Suppressor macrophage treated with lipopolysaccharide for 1 hour (primary cell): ENCODE measurements around the gene NOXA1.

Experiments used
- DNase-seq, 3 donors: peaks; one replicate each; pipeline ENCODE4 v3.0.0-alpha.2; 2020 to 2022

The NOXA1 gene

DNA sequence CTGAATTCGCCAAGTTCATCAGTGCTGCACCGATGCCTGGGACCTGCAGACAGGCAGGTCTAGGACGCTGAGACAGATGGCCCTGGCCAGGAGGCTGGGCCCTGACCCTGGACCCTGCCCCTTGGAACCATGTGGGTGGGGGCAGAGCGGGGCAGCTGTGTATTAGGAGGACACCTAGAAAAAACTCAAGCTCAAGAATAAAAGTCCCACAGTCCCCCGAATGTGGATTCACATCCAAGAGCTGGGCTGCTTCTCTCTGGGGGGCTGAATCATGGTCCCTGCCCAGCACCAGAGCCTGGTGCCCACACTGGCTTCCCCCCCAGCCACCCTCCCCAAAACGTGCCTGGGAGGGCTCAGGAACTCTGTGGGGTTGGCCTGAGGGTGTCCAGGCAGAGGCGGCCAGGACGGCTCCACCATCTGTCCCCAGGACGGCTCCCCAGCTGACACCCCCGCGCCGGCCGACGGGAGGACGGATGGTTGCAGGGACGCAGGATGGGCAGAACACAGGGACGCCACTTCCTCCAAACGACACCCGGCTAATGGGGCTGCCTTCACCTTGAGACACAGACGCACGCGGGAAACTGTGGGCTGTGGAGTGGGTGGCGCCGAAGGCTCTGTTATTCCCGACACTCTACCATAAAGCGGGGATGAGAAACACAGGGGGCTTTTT is 35.2 kb upstream of the NOXA1 start:
- no peak for DNase-seq

DNA sequence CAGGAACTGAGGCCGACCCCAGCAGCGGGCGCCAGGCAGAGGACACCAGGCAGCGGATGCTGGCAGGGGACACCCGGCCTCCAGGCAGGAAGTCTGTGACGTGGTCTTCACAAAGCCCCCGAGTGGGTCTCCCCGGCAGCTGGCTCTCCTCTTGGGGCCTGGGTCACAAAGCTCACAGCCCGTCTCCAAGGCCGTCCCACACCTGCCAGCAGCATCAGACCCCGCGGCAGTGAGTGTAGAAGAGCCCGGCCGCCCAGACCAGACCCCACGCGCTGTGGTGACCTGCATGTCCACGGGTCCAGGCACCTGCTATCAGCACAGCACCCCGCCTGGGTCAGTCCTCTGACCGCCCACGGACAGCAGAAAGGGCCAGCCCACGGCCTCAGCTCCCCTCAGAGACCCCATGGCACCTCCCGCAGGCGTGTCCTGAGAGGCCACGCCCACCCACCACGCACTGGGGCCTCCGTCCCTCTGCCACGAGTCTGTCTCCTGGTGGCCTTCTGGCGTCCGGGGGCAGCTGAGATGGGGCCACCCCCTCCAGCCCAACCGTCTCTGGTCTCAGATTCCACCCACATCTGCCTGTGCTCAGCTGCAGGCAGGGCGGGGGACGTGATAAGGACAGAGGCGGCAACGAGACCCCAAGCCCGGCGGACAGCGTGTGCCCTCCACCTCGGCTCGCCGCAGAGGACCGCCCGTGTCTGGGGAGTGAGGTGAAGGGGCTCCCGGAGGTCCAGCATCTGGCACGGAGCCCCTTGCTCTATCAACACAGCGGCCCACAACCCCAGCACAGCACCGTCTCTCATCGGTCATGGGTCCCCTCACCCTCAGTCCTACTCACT is 34.4 kb upstream of the NOXA1 start:
- no peak for DNase-seq

DNA sequence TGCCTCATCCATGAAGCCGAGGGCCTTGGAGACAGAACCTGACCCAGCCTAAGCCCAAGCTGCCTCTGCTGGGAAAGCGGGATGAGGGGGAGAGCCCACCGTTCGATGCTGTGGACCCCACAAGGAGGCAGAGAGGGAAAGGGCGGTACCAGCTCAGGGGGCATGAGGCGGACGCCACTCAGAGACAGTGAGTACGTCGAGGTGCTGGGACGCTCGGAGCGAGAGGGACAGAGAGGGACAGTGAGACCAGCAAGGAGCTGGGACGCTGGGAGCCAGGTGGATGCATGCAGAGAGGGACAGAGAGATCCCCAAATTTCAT is 33.8 kb upstream of the NOXA1 start:
- no peak for DNase-seq

DNA sequence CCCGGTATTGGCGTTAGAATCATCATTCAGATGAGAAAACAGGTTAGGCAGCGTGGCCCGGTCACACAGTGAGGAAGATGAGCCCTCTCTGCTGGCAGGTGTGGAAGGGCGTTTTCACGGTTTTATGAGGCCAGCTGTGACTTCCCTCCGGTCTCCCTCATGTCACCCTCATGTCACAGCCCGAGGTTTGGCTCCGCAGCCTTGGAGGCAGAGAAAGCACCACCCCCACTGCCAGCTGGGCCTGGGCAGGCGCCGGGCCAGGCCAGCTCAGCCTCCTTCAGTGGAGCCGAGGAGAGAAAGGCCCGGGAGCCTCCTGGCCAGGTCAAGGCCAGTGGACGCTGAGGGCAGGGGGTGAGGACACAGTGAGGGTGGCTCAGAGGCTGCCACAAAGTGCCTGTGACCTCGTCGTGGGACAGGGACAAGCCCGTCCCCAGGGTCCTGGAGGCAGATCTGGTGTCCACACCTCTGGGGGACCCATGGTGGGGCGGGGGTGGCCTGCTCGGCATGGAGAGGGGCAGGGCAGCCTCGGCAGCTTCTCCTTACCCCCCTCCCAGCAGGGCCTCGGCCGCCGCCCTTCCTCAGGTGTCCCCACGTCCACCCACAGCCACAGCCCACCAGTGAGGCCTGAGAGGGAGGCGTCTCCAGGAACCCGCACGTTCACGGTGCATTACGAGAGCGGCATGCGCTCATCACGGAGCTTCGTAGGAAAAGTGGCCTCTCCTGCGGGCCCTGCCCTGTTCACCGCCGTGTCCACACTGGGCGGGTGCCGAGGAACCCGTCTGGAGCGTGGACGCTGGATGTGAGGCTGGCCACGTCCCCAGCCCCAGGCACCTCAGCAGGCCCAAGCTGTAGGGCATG is 32.4 kb upstream of the NOXA1 start:
- DNase-seq = no peak

DNA sequence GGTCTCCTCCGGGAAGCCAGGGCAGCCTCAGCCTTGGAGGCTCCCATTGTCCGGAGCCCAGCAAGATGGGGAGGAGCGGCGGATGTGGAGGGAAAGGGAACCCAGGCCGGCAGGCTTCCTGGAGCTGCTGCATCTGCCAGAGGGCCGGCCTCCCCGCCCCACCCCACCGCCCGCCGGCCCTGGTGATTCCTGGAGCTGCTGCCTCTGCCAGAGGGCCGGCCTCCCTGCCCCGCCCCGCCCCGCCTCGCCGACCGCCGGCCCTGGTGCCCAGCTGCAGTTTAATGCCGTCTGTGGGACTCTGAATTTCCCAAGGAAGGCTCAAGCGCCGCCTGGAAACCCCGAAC is 31.8 kb upstream of the NOXA1 start:
- no peak for DNase-seq

DNA sequence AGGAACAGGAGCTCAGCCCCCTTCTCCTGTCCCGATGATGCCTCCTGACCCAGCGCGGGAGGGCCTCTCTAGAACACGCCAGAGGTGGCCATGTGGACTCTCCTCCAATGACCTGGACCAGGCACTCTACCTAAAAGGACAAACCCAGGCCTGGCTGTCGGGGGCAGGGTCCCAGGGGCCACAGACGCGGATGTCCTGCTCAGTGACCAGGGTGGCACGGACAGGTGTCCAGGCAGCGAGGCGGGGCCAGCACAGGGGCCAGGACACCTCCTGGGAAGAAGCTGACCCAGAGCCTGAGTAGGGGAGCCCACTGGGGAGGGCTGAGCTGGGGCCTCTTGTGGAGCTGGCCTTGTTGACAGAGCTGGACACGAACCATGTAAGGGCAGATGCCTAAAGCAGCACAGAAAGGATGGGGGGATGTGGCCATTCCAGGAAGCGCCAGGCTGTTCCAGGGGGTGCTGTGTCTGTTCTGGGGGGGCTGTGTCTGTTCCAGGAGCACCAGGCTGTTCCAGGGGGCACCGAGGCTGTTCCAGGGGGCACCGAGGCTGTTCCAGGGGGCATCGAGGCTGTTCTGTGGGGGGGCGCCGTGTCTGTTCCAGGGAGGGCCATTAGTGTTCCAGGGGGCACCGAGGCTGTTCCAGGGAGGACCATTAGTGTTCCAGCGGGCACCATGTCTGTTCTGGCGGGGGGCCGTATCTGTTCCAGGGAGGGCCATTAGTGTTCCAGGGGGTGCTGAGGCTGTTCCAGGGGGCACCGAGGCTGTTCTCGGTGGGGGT is 30.8 kb upstream of the NOXA1 start:
- no peak for DNase-seq

DNA sequence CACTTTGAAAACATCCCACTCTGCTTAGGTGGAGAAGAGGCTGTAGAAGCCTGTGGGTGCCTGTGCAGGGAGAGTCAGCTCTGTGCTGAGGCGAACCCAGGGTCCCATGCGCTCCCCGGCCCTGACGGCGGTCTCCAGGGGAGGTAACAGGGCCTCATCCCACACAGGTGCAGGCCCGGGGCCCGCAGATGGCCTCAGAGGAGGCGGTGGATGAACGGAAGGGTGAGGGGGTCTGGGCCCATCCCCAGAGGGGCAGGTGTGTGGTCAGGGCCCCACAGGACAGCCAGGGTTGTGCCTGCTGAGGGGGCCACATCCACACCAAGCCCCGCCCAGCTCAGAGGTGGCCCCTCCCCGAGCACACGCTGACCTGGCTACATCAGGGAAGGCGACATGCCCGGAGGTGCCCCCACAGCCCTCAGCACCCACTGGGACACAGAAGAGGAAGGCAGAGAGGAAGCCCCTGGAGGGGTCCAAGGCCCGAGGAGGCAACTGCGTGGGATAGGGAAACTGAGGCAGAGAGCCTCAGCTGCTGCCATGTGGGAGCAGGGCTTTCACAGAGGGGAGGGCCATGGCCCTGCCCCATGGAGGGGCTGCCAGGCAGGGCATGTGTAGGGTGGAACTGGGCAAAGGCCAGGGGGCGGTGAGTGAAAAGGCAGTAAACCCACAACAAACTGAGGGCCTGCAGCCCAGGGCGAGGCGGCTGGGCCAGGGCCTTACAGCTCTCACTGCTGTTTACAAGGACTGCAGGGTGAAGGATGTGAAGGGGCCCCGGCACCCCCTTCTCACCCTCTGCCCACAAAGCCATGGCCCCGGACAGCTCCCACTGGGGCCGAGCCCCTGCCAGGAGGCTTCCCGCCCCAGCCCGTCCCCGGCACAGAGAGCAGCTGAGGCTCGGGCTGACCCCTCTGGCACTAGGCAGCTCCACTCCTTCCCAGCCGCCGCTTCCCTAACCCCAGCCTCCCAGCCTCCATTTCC is 29.7 kb upstream of the NOXA1 start:
- DNase-seq = no peak

DNA sequence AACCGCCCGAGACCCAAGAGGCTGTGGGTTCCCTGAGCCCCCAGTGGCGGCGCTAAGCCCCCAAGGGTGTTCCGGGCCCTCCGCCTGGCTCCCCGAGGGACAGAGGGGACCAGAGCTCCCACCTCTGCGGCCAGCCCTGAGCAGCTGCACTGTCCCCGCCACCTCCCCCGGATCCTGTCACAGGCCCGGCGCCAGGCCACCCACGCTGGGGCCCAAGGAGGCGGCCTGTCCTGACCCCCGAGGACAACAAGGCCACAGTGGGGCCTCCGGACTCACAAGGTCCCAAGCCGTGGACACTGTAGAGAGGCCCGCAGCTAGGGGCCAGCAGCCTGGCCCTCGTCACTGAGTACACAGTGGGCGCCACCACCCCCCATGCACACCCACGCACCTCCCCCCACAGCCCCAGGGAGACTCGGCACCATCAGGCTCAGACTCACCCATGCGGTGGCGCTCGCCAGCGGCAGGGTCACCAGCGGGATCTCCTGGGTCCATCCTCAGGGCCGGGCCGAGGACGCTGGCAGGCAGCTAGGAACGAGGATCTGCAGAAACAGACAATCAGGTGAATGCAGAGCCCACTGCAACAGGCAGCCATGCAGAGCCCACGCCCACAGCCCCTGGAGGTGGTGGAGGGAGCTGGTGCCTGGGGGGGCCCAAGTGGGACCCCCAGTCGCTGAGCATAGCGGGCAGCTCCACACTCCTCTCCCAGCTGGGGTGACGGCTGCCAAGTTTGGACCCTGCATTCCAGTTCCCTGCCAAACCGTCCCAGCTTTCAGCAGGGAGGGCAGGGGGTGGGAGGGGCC is 28.1 kb upstream of the NOXA1 start:
- no peak for DNase-seq

DNA sequence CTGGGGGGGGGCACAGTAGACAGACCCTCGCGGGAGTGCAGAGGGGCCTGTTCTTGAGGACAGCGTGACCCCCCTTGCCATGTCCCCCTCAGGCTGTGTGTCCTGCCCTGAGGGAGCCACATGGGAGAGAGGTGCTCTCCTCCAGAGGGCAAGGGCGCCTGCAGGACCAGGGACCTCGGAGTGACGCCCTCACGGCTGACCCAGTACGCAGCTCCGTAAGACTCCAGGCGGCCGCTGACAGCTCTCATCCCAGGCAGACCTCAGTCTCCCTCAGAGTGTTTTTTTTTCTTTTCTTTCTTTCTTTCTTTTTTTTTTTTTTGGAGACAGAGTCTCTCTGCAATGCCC is 27.6 kb upstream of the NOXA1 start:
- DNase-seq = no peak

DNA sequence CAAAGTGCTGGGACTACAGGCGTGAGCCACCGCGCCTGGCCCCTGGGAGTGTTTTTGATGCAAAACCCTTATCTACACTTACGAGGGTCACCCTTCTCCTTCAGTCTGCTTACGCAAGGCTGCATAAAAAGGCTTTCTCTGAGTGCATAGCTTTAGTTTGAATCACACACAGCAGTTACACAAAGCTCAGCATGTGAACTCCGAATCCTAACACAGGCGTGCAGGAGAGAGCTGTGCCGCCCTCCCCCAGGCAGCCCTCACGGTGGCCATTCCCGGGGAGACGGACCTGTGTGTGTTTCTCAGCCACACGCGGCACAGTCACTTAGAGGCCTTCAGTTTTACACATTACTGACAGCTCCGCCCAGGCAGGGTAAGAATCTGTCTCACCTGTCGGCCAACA is 27.0 kb upstream of the NOXA1 start:
- DNase-seq = no peak

DNA sequence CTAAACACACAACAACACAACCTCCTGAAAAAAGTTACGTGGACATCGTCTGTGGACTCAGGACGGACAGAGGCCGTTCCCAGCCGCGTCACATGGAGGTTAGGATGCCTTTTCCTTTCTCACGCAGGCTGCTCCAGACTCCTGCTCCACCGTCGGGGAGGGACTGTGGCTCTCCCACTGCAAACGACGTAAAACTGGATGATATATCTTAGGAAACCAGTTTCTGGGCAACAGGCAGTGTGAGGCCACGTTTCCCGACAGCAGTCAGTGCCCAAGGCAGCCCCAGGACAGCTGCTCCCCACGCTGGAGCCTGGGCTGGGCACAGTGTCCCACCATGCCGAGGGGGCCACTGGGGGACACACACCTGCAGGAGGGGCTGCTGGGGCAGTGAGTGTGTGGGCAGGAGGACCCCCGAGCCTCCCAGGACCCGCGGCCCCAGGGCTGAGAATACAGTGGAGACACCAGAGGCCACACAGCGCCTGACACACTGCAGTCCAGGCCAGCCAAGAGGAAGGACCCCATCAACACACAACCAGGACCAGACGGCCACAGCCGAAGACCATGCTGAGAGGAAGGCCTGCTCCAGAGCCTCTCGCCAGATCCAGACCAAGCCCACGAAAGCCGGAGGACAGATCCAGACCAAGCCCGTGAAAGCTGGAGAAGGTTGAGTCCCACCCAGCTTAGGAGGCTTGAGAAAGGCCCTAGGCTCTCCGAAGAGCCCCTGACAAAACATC is 26.4 kb upstream of the NOXA1 start:
- DNase-seq = no peak

DNA sequence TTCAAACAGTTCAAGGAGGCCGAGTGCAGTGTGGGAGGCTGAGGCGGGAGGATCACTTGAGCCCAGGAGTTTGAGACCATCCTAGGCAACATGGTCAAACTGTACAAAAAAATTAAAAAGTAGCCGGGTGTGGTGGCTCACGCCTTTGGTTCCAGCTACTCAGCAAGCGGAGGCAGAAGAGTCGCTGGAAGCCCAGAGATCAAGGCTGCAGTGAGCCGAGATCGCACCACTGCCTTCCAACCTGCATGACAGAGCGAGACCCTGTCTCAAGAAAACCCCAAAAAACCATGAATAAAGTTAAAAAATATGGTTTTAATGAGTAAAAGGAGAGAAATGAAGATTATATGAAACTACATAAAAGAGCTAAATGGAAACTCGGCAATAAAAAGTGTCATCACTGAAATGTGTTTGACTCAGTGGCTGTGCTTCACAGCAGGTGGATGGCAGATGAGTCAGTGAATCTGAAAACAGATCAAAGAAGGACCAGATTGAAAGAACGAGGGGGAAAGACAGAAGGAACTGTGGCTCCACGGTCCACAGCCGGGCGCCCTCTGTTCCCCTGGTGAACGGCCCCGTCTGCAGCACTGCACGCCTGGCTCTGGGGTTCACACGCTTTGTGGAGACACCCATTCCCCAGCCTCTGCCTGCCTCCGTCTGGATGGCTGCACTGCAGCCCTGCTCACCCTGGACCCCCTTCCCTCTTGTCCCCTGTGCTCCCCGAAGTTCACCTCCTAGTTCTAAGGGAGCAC is 25.3 kb upstream of the NOXA1 start:
- no peak for DNase-seq

DNA sequence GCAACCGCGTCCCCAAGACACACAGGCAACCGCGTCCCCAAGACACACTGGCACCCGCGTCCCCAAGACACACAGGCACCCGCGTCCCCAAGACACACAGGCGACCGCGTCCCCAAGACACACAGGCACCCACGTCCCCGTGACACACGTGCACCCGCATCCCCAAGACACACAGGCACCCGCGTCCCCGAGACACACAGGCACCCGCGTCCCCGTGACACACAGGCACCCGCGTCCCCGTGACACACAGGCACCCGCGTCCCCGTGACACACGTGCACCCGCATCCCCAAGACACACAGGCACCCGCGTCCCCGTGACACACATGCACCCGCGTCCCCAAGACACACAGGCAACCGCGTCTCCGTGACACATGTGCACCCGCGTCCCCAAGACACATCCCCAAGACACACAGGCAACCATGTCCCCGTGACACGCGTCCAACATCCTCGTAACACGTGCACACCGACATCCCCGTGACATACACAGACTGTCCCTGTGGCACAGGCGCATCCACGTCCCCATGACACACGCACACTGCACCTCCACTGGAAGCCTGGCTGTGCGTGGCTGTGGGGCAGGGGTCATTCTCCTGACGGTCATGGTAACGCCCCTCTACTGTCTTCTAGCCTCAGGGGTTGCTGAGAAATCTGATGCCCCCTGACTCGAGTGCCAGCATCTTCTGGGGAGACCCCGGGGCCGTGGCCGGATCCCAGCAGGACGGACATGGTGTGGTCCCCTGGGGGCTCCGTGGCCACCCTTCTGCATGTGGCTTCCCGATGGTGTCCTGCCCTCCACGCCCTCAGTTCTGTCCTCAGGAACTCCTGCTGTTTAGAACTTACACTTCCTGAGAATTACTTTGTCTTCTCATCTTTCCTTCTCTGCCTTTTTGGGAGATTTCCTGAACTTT is 24.4 kb upstream of the NOXA1 start:
- DNase-seq = no peak

DNA sequence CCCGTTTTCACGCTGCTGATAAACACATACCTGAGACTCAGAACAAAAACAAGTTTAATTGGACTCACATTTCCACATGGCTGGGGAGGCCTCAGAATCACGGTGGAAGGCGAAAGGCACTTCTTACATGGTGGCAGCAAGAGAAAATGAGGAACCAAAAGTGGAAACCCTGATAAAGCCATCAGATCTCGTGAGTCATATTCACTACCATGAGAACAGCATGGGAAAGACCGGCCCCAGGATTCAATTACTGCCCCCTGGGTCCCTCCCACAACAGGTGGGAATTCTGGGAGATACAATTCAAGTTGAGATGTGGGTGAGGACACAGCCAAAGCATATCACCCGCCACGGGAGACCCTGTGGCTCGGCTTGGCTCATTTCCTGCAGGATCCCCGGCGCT is 20.4 kb upstream of the NOXA1 start:
- DNase-seq = peak; percentile 51 to 63 (median 59)

DNA sequence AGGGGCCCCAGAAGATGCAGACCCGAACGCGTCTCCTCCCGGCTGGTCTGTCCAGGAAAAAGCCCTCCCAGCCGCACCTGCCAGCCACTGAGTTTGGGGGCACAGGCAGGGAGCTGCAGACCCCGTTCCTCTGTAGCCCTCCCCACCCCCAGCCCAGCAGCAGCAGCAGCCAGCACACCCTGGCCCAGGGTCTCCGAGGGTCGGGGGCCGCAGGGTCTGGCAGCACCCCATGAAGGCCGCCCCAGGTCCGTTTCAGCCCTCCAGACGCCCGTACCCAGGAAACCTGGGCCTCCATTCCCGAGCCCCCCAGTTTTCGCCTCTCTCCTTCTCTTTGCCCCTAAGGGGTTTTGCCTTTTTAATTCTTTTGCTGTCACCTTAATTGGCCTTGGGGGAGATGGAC is 19.9 kb upstream of the NOXA1 start:
- DNase-seq = no peak

DNA sequence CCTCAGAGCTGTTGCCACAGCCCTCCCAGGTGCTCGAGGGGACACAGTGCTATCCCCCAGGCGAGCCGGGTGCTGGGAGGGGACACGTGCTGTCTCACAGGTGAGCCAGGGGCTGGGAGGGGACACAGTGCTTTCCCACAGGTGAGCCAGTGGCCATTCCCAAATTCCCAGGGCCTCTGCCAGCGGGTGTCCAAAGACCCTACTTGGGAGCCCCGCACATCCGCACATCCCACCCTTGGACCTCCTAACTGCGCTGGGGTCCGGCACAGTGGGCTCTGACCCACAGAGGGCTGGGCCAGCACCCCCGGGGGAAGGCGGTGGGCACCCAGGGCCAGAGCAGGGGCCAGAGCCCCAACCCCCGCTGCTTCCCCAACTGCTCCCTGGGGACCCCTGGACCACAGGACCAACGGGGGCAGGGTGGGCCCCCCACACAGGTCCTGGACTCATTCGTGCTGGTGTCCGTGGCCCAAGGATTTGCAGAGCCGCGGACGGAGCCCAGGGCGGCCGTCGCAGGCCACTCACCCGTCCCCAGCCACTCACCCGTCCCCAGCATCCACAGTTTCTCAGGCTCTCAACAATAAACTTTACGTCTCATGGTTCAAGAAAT is 18.1 kb upstream of the NOXA1 start:
- DNase-seq = no peak

DNA sequence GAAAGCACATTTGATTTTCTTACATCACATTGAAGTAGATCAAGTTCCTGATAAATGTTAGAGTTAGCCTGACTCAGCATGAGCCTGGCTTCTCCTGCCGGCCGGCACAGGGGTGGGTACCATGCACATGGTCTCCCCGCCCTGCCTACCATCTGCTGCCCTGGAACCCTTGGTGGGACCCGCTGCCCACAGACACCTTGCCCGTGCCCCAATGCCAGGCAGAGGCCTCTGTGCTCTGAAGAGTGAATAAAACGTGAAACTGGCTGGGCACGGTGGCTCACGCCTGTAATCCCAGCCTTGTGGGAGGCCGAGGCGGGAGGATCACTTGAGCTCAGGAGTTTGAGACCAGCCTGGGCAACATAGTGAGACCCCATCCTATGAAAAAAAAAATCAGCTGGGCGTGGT is 17.5 kb upstream of the NOXA1 start:
- DNase-seq = peak in 1 of 3 donors; percentile 18
